BLaER1 (cell line): ENCODE data around the gene ING4.
"Not testable (repeated sequence)": the region's sequence is repeated elsewhere in the genome, so short reads cannot be mapped to it uniquely, and the experiment has no call there.

Experiments
- H3K27ac ChIP-seq: shearing (Covaris generic); formaldehyde crosslinking; 2 replicates; pipeline ENCODE4 v1.8.1; 2022
- H3K27me3 ChIP-seq: shearing (Covaris generic); formaldehyde crosslinking; 2 replicates; pipeline ENCODE4 v1.8.1; 2022
- H3K36me3 ChIP-seq: shearing (Covaris generic); formaldehyde crosslinking; 2 replicates; pipeline ENCODE4 v1.8.1; 2022
- H3K4me1 ChIP-seq: shearing (Covaris generic); formaldehyde crosslinking; 2 replicates; pipeline ENCODE4 v1.8.1; 2022
- H3K4me2 ChIP-seq: shearing (Covaris generic); formaldehyde crosslinking; 2 replicates; pipeline ENCODE4 v1.8.1; 2022
- H3K4me3 ChIP-seq: shearing (Covaris generic); formaldehyde crosslinking; 2 replicates; pipeline ENCODE4 v1.8.1; 2022
- H3K9ac ChIP-seq: shearing (Covaris generic); formaldehyde crosslinking; 2 replicates; pipeline ENCODE4 v1.8.1; 2022
- H3K9me3 ChIP-seq: shearing (Covaris generic); formaldehyde crosslinking; 2 replicates; pipeline ENCODE4 v1.8.1; 2022
- H4K20me1 ChIP-seq: shearing (Covaris generic); formaldehyde crosslinking; 2 replicates; pipeline ENCODE4 v1.8.1; 2022
- Cebpa-rat ChIP-seq: shearing (Covaris generic); IDR thresholded peaks from 2 replicates; pipeline ENCODE4 v1.8.1; 2022

The ING4 gene

DNA sequence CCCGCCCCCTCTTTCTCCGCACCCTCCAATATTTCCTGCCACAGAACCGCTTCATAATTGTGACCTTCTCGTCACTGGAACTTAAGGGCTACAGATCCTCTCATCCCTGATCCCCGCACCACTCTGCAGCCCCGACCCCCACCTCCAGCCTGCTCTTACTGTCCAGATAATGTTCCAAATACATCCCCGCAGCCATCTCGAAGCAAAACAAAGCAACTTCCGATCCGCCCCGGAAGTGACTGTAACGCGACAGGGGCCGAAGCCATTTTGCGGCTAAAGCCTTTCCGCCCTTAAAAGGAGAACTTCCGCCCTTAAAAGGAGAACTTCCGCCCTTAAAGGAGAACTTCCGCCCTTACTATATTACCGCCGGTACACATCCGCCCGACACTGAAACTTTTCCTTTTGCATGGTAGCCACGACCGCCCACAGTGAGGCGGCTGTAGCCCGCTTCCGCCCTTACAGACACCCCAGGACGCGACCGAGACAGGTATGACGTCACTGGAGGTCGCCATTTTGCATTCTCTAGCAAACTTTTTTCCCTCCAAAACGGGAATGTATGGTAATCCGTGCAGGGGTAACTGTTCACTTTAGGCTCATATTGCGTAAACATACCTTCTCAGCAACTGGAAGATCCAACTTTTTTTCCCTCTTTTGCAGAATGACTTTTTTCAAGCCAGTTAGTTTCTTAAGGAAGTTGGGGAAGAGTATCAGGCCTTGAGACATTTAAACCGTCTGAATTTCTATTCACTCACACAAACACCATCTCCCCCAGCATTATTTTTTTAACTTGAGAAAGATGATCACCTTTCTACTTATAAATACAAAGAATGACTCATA is at the start of gene ING4:
ING4 (minus strand) TSS at position 214 of the 837 bp plus-strand sequence; CDS start at position 196, 18 bp downstream.
- Histone ChIP-seq H3K27ac (peak within 1 kb of the TSS; percentile 71), H3K9ac (peak within 1 kb of the TSS; percentile 78), H3K36me3 (peaks cover 42% of the 10 kb centered on the region), H3K4me3 (peak within 1 kb of the TSS; percentile 80), H3K4me2 (peak within 1 kb of the TSS; percentile 75), H3K9me3 (no peaks in the 10 kb centered on the region), H3K4me1 (peaks cover 26% of the 10 kb centered on the region), H4K20me1 (no peaks in the 10 kb centered on the region), H3K27me3 (no peaks in the 10 kb centered on the region)
- peak; percentile 66; the same call in 1 of the 2 replicates for TF ChIP-seq Cebpa-rat

DNA sequence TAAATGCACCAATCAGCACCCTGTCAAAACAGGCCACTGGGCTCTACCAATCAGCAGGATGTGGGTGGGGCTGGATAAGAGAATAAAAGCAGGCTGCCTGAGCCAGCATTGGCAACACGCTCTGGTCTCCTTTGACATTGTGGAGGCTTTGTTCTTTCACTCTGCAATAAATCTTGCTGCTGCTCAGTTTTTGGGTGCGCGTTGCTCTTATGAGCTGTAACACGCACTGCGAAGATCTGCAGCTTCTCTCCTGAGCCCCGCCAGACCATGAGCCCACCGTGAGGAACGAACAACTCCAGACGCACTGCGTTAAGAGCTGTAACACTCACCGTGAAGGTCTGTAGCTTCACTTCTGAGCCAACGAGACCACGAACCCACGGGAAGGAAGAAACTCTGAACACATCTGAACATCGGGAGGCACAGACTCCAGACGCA is 46.1 kb upstream of the ING4 start:
- peaks cover under 1% of the 10 kb centered on the region; the same call in 1 of the 2 replicates for H3K4me1 ChIP-seq
- no peaks in the 10 kb centered on the region for H3K27me3 ChIP-seq
- no peak for TF ChIP-seq Cebpa-rat
- no peaks in the 10 kb centered on the region for H3K36me3 ChIP-seq
- no peak overlapping the region for H3K4me2 ChIP-seq
- H3K9me3 ChIP-seq = 0 out of 2 replicates have a peak, but pooled peaks cover 4% of the 10 kb centered on the region
- no peak overlapping the region for H3K27ac ChIP-seq
- no peaks in the 10 kb centered on the region for H4K20me1 ChIP-seq
- H3K9ac ChIP-seq = no peak overlapping the region
- H3K4me3 ChIP-seq = no peak overlapping the region

DNA sequence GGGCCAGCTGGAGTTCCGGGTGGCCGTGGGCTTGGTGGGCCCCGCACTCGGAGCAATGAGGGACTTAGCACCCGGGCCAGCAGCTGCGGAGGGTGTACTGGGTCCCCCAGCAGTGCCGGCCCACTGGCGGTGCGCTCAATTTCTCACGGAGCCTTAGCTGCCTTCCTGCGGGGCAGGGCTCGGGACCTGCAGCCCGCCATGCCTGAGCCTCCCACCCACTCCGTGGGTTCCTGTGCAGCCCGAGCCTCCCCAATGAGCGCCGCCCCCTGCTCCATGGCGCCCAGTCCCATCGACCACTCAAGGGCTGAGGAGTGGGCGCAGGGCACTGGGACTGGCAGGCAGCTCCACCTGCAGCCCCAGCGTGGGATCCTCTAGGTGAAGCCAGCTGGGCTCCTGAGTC is 45.4 kb upstream of the ING4 start:
- H3K4me2 ChIP-seq, H4K20me1 ChIP-seq, H3K4me1 ChIP-seq, H3K27me3 ChIP-seq, H3K36me3 ChIP-seq, H3K9me3 ChIP-seq, H3K9ac ChIP-seq, H3K27ac ChIP-seq, H3K4me3 ChIP-seq: not testable (repeated sequence)

DNA sequence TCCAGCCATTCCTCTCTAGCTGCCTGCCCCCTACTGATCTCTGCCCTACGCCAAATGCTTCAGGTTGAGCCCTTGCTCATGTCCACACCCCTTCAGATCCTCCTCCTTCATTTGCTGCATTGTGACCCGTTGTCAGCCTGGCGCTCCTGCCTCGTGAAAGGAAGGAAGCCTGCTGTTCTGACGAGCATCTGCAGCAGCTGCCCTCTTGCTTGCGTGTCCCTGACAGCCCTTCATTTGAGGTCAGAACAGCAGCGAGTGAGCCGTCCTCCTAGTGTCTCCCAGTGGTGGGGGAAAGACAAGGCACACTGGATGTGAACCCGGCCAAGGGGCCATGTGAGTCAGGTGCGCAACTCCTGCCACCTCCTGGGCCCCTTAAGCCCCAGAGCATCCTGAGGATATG is 40.7 kb upstream of the ING4 start:
- 0 out of 2 replicates have a peak, but pooled peaks cover 4% of the 10 kb centered on the region for H3K9me3 ChIP-seq
- peak overlapping the region; percentile 37 for H3K4me2 ChIP-seq
- peaks cover 16% of the 10 kb centered on the region; the same call in 1 of the 2 replicates for H3K27me3 ChIP-seq
- peaks cover 28% of the 10 kb centered on the region for H3K4me1 ChIP-seq
- no peaks in the 10 kb centered on the region for H3K36me3 ChIP-seq
- H3K9ac ChIP-seq = no peak overlapping the region
- no peak overlapping the region for H3K4me3 ChIP-seq
- H4K20me1 ChIP-seq = no peaks in the 10 kb centered on the region
- no peak overlapping the region for H3K27ac ChIP-seq
- no peak for TF ChIP-seq Cebpa-rat

DNA sequence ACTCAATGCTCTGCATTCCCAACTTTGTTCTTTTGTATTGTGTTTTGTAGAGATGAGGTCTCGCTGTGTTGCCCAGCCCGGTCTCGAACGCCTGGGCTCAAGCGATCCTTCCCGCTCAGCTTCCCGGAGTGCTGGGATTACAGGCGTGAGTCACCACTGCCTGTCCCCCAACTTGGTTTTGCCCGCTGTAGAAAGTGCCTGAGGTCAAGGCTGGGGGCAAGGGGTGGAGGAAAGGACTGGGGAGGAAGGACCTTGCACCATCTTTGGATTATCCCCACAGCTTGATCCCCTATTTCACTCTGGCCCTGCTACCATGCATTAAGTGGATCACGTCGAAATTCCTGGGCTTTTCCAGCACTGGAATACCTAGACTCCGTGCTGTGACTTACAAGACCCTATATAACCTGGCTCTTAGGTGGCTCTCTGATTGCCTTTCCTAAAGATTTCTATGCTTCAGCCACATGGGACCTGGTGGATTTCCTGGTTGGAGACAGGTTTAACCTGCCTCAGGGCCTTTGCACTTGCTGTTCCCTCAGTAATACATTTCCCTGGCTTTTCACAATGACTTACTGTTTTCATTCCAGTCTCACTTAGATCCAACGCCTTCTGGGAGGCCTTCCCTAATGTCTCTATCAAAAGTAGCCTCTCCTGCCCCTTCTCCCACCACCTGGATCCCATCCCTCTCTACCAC is 38.3 kb upstream of the ING4 start:
- TF ChIP-seq Cebpa-rat = no peak
- peaks cover 16% of the 10 kb centered on the region; the same call in 1 of the 2 replicates for H3K27me3 ChIP-seq
- peak overlapping the region; percentile 64; the same call in 1 of the 2 replicates for H3K9ac ChIP-seq
- no peaks in the 10 kb centered on the region for H3K9me3 ChIP-seq
- no peaks in the 10 kb centered on the region for H3K36me3 ChIP-seq
- H3K4me1 ChIP-seq = peaks cover 52% of the 10 kb centered on the region
- H3K4me3 ChIP-seq = peak overlapping the region; percentile 77
- H3K27ac ChIP-seq = 0 out of 2 replicates have a peak overlapping the region, but pooled peaks have one; percentile 18
- peak overlapping the region; percentile 99 for H3K4me2 ChIP-seq
- no peaks in the 10 kb centered on the region for H4K20me1 ChIP-seq

DNA sequence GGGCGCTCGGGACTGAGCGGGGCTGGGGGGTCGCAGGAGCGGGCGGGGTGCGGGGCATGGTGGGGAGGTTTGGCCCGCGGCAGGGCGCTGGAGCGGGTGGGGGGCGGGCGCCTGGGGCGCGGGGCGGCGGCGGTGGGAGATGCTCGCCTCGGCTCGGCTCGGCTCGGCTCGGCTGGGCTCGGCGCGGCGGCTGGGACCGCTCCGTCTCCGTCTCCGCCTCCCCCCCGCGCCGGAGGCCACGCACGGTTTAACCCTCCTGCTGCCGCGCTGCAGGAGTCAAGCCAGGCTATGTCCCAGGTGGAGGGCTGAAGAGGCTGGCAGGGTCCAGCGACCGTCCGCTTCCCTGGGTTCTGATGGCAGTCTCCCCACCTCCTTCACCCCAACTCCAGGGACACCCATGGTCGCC is 37.7 kb upstream of the ING4 start, which contains the start of gene PIANP:
PIANP (minus strand) TSS at position 170 of the 406 bp plus-strand sequence. CDS start 2,754 bp downstream, outside the sequence.
- peaks cover 16% of the 10 kb centered on the region; the same call in 1 of the 2 replicates for H3K27me3 ChIP-seq
- H3K9ac ChIP-seq = peak within 1 kb of the TSS; percentile 72
- H3K4me3 ChIP-seq = peak within 1 kb of the TSS; percentile 77
- no peak for TF ChIP-seq Cebpa-rat
- H3K27ac ChIP-seq = peak within 1 kb of the TSS; percentile 72
- H3K9me3 ChIP-seq = no peaks in the 10 kb centered on the region
- H3K36me3 ChIP-seq = no peaks in the 10 kb centered on the region
- H4K20me1 ChIP-seq = no peaks in the 10 kb centered on the region
- H3K4me2 ChIP-seq = peak within 1 kb of the TSS; percentile 99
- H3K4me1 ChIP-seq = peaks cover 58% of the 10 kb centered on the region

DNA sequence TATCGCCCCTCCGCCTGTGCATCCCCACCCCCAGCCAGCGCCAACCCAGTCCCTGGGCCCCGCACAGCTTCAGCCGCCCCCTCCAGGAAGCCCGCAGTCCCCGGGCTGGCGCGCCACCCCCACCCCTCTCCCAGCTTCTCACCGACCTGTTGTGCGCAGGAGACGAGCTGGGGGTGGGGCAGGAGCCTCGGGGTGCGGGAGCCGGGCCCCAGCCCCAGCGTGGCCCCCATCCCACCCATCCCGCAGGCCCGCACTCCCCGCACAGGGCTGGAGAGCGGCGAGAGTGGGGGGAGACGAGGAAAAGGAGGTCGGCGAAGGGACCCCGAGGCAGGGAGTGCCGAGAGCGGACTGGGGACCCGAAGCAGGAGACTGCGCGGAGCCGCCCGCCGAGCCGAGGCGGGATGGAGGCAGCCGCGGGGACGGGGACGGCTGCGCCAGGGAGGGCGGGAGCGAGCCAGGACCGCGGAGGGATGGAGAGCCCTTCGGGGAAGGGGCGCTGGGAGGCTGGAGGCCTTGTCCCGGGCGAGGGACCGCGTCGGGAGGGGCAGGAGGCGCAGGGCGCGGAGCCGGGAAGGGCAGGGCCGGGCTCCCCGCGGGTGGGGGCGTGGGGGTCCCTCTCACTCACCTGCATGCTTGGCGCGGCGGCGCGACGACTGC is 37.2 kb upstream of the ING4 start:
- Histone ChIP-seq H4K20me1 (no peaks in the 10 kb centered on the region), H3K4me3 (peak overlapping the region; percentile 77), H3K9me3 (no peaks in the 10 kb centered on the region), H3K9ac (peak overlapping the region; percentile 72), H3K4me1 (peaks cover 63% of the 10 kb centered on the region), H3K27ac (peak overlapping the region; percentile 72), H3K27me3 (peaks cover 16% of the 10 kb centered on the region; the same call in 1 of the 2 replicates), H3K4me2 (peak overlapping the region; percentile 99), H3K36me3 (no peaks in the 10 kb centered on the region)
- no peak for TF ChIP-seq Cebpa-rat

DNA sequence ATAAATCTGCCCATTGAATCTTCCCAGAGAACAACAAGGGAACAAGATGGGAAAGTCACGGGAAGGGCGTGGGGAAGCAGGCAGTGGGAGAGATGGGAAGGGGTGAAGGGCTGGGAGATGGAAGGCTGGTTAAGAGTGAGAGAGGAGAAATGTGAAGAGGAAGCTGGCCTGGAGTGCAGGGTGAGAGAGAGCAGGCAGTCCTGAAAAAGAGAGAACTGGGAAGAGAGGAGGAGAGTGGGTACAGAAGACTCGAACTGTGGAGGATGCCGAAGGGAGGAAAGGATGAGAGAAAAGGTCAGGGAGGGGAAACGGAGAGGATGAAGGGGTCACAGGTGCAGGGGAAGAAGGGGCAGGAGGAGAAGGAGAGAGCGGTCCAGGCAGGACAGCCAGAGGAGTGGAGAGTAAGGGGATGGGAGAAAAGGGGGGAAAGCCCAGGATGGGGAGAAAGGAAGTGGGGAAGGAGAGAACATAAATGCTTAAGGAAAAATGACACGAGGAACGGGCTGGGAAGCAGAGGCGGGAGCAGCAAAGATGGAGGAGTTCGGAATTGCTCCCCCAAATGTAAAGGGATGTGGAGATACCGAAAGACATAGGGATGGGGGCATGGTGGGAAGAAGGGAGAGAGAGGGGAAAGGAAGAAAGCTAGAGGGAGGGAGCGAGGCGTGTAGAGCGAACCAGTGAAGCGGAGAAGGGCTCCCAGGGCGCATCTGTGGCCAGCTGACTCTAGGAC is 36.5 kb upstream of the ING4 start:
- H3K27ac ChIP-seq = peak overlapping the region; percentile 53; the same call in 1 of the 2 replicates
- H3K9ac ChIP-seq = peak overlapping the region; percentile 72
- H3K27me3 ChIP-seq = peaks cover 16% of the 10 kb centered on the region; the same call in 1 of the 2 replicates
- no peak for TF ChIP-seq Cebpa-rat
- no peaks in the 10 kb centered on the region for H3K36me3 ChIP-seq
- peak overlapping the region; percentile 99 for H3K4me2 ChIP-seq
- H3K4me1 ChIP-seq = peaks cover 70% of the 10 kb centered on the region
- no peaks in the 10 kb centered on the region for H3K9me3 ChIP-seq
- peak overlapping the region; percentile 77 for H3K4me3 ChIP-seq
- no peaks in the 10 kb centered on the region for H4K20me1 ChIP-seq
